B cell (primary cell): ENCODE data around the gene HTR4.

ENCODE experiments used
- EZH2 ChIP-seq: IDR thresholded peaks from 2 replicates; pipeline ENCODE4 v1.6.1; 2012; ENCODE audit warnings: borderline replicate concordance, low read depth, mild to moderate bottlenecking, moderate library complexity, low read length; ENCODE audit not compliant: insufficient read depth, poor library complexity, severe bottlenecking
- TF ChIP-seq, protein P1 (sequence below): fragments of 200-600 bp; IDR thresholded peaks from one replicate; pipeline ENCODE4 v1.8.0; 2022; ENCODE audit warnings: antibody characterized with exemption, mild to moderate bottlenecking

DNA sequence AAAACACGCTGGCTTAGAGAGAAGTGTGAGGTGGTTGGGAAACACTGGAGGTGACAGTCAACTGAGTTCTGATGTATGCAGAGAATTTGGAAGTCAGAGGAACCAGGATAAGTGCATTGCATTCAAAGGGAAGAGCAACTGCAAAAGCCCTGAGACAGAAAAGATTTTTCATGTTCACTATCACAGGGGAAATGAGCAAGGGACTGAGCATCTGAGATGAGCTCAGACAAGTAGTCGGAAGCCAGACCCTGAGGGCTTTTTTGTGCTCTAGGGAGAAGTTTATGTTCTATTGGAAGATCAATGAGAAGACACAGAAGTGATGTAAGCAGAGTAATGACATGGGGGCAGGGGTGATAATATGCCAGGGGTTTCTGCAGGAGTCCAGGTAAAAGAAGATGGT lies 97.5 kb downstream of the HTR4 start:
- TF ChIP-seq, protein P1, sequence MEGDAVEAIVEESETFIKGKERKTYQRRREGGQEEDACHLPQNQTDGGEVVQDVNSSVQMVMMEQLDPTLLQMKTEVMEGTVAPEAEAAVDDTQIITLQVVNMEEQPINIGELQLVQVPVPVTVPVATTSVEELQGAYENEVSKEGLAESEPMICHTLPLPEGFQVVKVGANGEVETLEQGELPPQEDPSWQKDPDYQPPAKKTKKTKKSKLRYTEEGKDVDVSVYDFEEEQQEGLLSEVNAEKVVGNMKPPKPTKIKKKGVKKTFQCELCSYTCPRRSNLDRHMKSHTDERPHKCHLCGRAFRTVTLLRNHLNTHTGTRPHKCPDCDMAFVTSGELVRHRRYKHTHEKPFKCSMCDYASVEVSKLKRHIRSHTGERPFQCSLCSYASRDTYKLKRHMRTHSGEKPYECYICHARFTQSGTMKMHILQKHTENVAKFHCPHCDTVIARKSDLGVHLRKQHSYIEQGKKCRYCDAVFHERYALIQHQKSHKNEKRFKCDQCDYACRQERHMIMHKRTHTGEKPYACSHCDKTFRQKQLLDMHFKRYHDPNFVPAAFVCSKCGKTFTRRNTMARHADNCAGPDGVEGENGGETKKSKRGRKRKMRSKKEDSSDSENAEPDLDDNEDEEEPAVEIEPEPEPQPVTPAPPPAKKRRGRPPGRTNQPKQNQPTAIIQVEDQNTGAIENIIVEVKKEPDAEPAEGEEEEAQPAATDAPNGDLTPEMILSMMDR = no peak
- TF ChIP-seq EZH2 = no peak
